Middle frontal gyrus (tissue), 1 donor: Measurements from ENCODE around the gene NRDE2.

Experiments
- DNase-seq: peaks from one replicate; pipeline ENCODE4 v3.0.0-alpha.2; 2015; ENCODE audit warnings: low spot score; ENCODE audit errors: extremely low spot score

The NRDE2 gene

GRCh38 chr14:90331497-90332270, at the start of gene NRDE2:
TSS of gene NRDE2 (minus strand) at chr14:90331941. CDS start at chr14:90331904, 37 bp downstream.
- peak; percentile 93 for DNase-seq

DNA sequence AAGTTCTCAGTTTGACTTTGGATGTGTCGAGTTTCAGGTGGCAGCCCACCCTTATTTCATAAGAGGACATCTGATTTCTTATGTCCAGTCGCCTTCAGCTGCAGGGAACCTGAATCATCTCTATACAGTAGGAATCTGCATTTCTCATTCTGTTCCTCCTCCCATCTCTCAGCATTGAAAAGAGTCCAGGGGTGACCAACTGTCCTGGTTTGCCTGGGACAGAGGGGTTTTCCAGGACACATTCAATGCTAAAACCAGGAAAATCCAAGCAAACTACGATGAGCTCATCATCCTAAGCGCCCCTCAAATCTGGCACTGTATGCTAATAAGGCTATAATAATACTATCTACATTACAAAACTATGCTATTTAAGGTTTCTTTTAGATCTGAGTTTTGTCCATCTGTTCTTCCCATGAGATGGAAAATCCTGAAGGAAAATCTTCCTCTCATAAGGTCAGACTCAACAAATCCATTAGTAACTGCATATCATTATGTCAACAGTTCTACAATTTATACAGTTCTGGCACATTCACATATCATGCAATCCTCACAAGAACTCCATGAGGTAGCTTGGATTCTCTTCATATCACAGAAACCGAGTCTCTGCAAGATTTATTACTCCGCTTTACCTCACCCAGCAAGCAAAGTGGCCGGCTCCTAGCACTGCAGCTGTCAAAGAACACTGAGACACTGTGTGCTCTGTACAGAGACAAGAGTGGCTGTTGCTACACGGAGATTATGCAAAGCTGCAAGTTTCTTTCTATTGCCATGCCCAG, 49.5 kb upstream of the NRDE2 start:
- peak; percentile 81 for DNase-seq

GRCh38 chr14:90379106-90379505, 47.4 kb upstream of the NRDE2 start:
- no peak for DNase-seq

- no peak for DNase-seq
Measured at GRCh38 chr14:90378249-90378648, 46.5 kb upstream of the NRDE2 start.

- DNase-seq: no peak
Measured at GRCh38 chr14:90375934-90376333, 44.2 kb upstream of the NRDE2 start.

DNA sequence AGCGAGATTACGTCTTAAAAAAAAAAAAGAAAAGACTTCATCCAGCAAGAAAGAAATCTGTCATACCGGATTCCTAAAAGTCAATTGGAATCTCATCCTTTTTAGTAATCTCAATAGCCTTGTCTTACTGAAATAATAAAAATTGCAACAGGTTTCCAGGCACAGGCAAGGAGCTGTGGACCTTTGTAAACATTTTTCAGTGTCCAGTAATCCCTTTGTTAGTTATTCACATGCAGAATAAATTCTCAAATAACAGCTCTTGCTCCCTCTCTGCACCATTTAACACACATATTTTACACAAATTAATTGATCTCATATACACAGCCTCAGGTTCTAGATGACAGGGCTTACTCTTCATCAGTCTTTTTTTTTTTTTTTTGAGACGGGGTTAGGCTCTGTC, 43.1 kb upstream of the NRDE2 start:
- DNase-seq: no peak

- DNase-seq: no peak
Measured at GRCh38 chr14:90373887-90374286, 42.1 kb upstream of the NRDE2 start.

DNA sequence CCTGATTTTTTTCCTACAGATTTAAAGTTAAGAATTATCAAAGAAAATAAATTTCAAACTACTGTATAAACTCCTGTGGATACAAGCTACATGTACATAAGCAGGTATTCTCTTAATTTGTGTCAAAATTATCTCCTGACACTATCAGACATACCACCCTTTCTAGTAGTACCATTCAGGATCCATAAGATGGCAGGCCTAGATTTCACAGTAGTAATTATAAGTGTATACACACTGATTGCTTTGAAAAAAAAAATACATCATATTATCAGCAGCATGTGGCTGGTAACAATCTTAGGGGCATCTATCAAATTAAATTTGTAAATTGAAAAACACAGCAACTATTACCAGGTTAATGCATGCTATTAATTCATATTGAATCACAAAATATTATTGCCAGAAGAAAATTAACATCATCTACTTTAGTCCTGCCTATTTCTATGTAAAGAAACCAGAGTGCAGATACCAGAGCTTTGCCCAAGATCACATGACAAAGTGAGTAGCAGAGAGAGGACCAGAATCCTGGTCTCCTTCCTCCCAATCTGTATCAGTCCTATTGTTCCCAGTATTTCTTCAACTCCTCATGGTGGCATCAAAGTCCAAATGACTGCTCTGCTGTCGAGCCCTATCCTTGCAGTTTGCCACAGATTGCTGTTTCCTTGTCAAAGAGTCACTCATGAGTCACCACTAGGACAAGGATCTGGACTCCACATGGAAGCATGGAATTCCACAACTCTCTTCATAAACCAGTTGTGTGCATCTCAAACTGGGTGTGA, 37.4 kb upstream of the NRDE2 start:
- no peak for DNase-seq

GRCh38 chr14:90362558-90362896, 30.8 kb upstream of the NRDE2 start:
- no peak for DNase-seq

DNA sequence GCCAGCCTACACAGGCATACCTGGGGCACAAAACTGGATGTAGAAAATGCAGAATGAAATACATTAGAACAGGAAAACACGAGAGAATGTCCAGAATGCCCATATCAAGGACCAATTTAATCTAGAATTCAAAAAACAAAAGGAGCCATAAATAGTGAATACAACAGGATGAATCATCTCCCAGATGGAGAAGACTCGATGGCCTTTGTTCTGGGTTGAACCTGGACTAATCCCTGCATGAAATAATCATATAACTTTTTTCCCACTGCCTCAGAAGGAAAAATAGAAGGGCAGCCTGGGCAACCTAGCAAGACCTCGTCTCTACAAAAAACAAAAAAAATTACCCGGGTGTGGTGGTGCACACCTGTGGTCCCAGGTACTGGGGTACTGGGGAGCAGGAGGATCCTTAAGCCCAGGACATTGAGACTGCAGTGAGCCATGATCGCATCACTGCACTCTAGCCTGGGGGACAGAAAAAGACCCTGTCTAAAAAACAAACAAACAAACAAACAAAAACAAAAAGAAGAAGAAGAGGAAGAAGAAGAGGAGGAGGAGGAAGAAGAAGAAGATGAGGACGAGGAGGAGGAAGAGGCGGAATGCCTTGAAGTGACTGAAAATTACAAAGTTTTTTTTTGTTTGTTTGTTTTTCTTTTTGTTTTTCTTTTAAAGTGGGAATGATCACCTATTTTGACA, 30.3 kb upstream of the NRDE2 start:
- DNase-seq: no peak

DNA sequence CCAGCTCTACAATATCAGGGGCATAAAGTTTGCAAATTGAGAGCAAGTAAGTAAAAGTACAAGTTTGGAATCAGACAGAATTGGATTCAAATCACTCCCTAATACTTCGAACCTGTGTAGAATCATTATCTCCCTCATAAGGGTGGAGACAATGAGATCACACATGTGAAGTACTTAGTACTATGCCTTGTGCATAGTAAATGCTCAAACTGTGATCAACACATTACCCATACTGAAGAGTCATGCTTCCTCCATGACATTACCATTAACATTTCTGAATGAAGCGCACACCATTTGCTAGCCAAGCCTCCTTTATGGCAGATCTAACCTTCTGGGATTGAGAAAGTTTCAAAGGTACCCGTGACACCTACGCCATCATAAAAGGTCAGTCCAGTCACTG, 26.6 kb upstream of the NRDE2 start:
- DNase-seq: no peak

DNA sequence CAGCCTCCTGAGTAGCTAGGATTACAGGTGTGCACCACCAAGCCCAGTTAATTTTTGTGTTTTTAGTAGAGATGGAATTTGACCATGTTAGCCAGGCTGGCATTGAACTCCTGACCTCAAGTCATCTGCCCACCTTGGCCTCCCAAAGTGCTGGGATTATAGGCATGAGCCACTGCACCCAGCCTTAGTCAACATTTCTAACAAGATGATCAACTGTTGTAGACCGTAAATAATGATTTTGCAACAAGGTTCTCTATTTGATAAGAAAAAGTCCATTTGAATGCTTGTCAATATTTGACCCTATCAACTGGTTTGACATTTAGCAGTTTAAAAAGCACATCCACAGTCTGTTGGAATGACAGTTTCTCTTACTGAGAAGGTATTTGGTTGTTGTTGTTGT, 25.2 kb upstream of the NRDE2 start:
- DNase-seq: no peak

GRCh38 chr14:90355540-90356518, 24.1 kb upstream of the NRDE2 start:
- no peak for DNase-seq

DNA sequence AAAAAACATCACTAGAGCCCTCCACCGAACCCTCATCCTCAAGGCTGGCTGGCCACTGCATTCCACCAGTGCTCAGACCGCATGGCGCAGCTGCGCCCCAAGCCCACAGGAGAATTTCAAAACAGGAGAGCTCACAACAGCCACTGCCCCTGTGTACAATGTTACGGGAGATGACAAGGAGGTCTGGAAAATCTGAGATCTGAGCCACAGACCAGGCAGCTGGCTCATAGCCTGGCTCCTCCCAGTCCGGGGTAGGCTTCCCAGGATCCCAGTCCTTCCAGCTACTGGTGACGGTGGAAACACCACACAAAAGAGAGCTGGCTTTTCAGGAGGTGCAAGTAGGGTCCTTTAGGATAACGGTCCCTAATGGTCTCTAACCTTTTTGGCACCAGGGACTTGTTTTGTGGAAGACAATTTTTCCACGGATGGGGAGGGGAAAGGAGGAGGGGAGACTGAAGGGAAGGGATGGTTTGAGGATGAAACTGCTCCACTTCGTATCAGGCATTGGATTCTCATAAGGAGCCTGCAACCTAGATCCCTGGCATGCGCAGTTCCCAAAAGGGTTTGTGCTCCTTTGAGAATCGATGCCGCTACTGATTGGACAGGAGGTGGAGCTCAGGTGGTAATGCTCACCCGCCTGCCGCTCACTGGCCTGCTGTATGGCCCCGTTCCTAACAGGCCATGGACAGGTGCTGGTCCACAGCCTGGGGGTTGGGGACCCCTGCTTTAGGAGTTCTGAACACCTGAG, 23.0 kb upstream of the NRDE2 start:
- DNase-seq: no peak

- DNase-seq: no peak
Measured at GRCh38 chr14:90349739-90350138, 18.0 kb upstream of the NRDE2 start.

DNA sequence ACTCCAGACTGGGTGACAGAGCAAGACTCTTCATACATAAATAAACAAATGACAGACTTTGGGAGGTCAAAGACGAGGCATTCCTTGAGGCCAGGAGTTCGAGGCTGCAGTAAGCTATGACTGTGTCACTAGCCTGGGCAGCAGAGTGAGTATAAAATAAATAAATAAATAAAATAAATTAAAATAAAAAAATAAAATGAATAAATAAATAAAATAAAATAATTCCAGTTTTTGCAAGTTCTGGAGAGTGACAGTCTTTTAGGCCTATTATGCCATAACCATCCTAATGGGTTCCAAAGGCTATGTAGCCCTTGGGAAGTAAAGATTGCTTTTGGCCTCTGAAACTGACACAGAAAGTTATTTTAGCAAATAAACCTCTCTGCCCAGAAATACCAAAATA, 16.5 kb upstream of the NRDE2 start:
- DNase-seq: no peak

DNA sequence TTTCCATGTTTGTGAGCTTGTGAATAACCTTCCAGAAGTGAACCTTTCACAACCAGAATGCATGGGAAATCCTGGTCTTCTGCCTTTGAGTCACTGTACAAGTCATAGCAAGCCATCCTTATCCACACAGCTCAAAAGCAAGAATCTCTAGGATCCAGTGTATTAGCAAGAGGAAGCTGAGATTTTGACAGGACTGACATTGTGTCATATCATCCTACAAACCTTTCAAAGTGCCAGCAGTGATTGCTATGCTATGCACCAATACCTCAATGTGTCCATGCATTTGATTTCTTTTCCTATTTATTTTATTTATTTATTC, 13.5 kb upstream of the NRDE2 start:
- DNase-seq: no peak

- DNase-seq: no peak
Measured at GRCh38 chr14:90344331-90345238, 12.8 kb upstream of the NRDE2 start.

DNA sequence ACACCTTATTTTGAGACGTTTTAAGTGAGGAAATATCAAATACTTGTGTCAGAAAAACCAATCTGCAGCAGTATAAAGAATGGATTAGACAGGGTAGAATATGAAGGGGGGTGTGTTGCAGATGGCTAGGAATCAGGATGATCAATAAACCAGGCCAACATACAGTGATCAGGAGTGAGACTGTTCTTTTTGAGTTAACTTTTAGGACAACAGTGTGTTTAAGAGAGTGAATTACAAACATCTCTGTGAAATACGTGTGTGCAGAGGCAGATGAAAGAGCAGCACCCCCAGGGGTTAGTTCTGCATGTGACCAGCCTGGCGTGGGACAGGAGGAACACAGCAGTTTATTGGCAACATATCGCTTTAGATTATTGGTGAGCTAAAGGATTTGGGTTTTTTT, 10.6 kb upstream of the NRDE2 start:
- DNase-seq: no peak
